Measurements from ENCODE around the gene BFSP1. TPM values are rescaled to one million over a fixed set of nuclear protein-coding genes. Genes with fewer than 3 reads are reported as not detected.

The BFSP1 gene
- total and polyA plus RNA-seq, 2 donors (not counting 3 experiments of a cell fraction or from before 2014, with no cell fraction given): 3.1 to 5.2 TPM

GRCh38 chr20:17468073-17468840, 62.9 kb downstream of the BFSP1 start:
- no peaks in the 10 kb centered on the region for H3K4me1 ChIP-seq (ENCODE audit: control insufficient read depth, extremely low read depth, insufficient read depth, low read length)
- BruUV-seq (replicated peaks): no TSS peak
- no peaks in the 10 kb centered on the region for H3K9me1 ChIP-seq (replicated peaks; ENCODE audit: control insufficient read depth, extremely low read depth, insufficient read depth, low read length)
- dilution Hi-C loops (cut with MboI; ENCODE audit: extremely low pct_ligation_motif_present, low sequenced_read_pairs): no loop called here
- FAIRE-seq (no peak), DNase-seq (ENCODE audit: low read depth, low spot score) (no peak)
- H3K27ac ChIP-seq (ENCODE audit: insufficient read depth, low read depth, low read length): no peak overlapping the region
- H3K27me3 ChIP-seq (ENCODE audit: control insufficient read depth in 2 of 2, insufficient read depth in 2 of 2, low read length in 2 of 2): no peaks in the 10 kb centered on the region
- H3K4me3 ChIP-seq (replicated peaks in 1 of 3; ENCODE audit: insufficient read depth in 1 of 3, low read depth in 1 of 3, low read length in 3 of 3): no peak overlapping the region
- H3K79me2 ChIP-seq (ENCODE audit: control insufficient read depth, insufficient read depth, low read length): no peaks in the 10 kb centered on the region
- POLR2A ChIA-PET: no interaction called here
- no peak overlapping the region for H3K4me2 ChIP-seq (ENCODE audit: insufficient read depth, low read length)
- H2AFZ ChIP-seq (ENCODE audit: low read depth, low read length): no peak overlapping the region
- no peak overlapping the region for H3K9ac ChIP-seq (replicated peaks; ENCODE audit: extremely low read depth, insufficient read depth, low read length)
- CTCF ChIA-PET: interaction anchor here (1.0 kb wide), 1 partner anchor 37 kb away, joined by 3 read pairs; no protein-coding TSS in a partner anchor
- no peaks in the 10 kb centered on the region for H4K20me1 ChIP-seq (replicated peaks; ENCODE audit: control insufficient read depth, extremely low read depth, insufficient read depth, low read length)
- TF ChIP-seq GATA2 (IDR thresholded peaks at IDR 0.05; ENCODE audit: insufficient read depth, insufficient read length, low read depth, low read length) (no peak), FOS (IDR thresholded peaks at IDR 0.05; ENCODE audit: borderline replicate concordance, insufficient read depth, low read length) (no peak), MAX (IDR thresholded peaks at IDR 0.05; ENCODE audit: insufficient read depth, insufficient read length) (no peak), CTCF (IDR thresholded peaks at IDR 0.05; ENCODE audit: extremely low read depth in 1 of 2, insufficient read depth in 1 of 2, low read depth in 1 of 2, low read length in 2 of 2) (no peak), EZH2 (IDR thresholded peaks at IDR 0.05; ENCODE audit: borderline replicate concordance, low read depth, low read length, severe bottlenecking) (no peak), MYC (IDR thresholded peaks at IDR 0.05; ENCODE audit: low read depth, low read length) (no peak), POLR2AphosphoS5 (IDR thresholded peaks at IDR 0.05; ENCODE audit: insufficient read depth, low read depth, low read length) (no peak), POLR2A (IDR thresholded peaks at IDR 0.05; ENCODE audit: low read depth, low read length) (no peak), JUN (IDR thresholded peaks at IDR 0.05; ENCODE audit: borderline replicate concordance, insufficient read depth, insufficient read length, low read depth) (no peak)
- H3K9me3 ChIP-seq (replicated peaks; ENCODE audit: control insufficient read depth, insufficient read depth, low read length): no peaks in the 10 kb centered on the region
- intact Hi-C loops (cut with micrococcal nuclease): no loop called here
- H3K36me3 ChIP-seq (ENCODE audit: control insufficient read depth in 2 of 2, extremely low read depth in 1 of 2, insufficient read depth in 2 of 2, low read length in 2 of 2): no peaks in the 10 kb centered on the region

All from endothelial cell of umbilical vein (primary cell).